Measurements from ENCODE around the gene TET1. TPM values are rescaled to one million over a fixed set of nuclear protein-coding genes. Genes with fewer than 3 reads are reported as not detected.

Gene TET1
- total and polyA plus RNA-seq, 2 of the 13 experiments (the other 11 are each of a cell fraction or from before 2014, with no cell fraction given): 6.9 to 7.3 TPM

DNA sequence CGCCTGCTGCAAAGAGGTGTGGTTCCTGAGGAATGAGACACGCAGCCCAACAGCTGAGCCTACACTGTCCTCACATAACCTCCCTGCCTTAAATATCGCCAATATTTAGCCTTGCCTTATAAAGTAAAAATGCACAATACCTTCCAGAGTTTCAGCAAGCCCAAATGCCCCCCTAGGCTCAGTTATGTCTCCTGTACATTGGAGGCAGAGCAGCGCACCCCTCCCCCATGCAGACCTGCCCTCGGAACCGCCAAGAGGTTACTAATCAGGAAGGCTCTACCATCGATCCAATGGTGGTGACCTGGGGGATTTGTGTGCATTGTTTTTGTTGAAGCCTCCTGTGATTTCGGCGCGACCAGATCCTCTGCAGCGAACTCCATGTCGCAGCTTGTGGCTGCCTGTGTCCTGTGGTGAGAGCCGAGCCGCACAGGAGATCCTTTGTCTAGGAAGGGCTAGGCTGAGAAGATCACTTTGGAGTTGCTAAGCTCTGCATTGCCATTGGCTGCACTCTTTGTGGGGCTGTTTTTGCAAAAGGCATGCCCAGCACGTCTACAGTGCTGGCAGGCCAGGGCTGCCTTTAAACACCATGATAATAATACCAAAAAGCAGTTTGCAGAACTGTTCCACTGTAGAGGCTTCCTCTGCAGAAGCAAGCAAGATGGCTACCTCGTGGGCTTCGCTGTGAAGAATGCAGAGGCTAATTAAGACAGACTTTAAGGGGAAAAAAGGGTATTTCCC is 40.1 kb downstream of the TET1 start (continued):
- TF ChIP-seq SNRNP70 (IDR thresholded peaks at IDR 0.05; ENCODE audit: low read depth, low read length) (no peak), RXRB (CRISPR knock-in tag; IDR thresholded peaks at IDR 0.05; ENCODE audit: borderline replicate concordance) (peak; percentile 85), NFIC (IDR thresholded peaks at IDR 0.05; ENCODE audit: low read length) (0 out of 2 replicates have a peak, but pooled peaks have one; percentile 16), ZNF878 (CRISPR knock-in tag; IDR thresholded peaks at IDR 0.05) (peak; percentile 54; the same call in 1 of the 2 replicates), SNAPC2 (CRISPR knock-in tag; IDR thresholded peaks at IDR 0.05) (0 out of 2 replicates have a peak, but pooled peaks have one; percentile 56), SIN3B (IDR thresholded peaks at IDR 0.05; ENCODE audit: low read length) (0 out of 2 replicates have a peak, but pooled peaks have one; percentile 32), EED (CRISPR knock-in tag; IDR thresholded peaks at IDR 0.05) (no peak), YEATS4 (CRISPR knock-in tag; IDR thresholded peaks at IDR 0.05; ENCODE audit: borderline replicate concordance) (peak; percentile 82), SPEN (CRISPR knock-in tag; IDR thresholded peaks at IDR 0.05; ENCODE audit: low read depth) (peak; percentile 65; the same call in 1 of the 2 replicates), SOX6 (IDR thresholded peaks at IDR 0.05) (no peak), SOX6 (CRISPR knock-in tag; IDR thresholded peaks at IDR 0.05) (peak; percentile 89), KDM4B (CRISPR knock-in tag; IDR thresholded peaks at IDR 0.05) (peak; percentile 79; the same call in 1 of the 2 replicates), ZC3H4 (CRISPR knock-in tag; IDR thresholded peaks at IDR 0.05; ENCODE audit: borderline replicate concordance) (no peak), ARHGAP35 (CRISPR knock-in tag; IDR thresholded peaks at IDR 0.05; ENCODE audit: borderline replicate concordance) (no peak), SYNCRIP (IDR thresholded peaks at IDR 0.05; ENCODE audit: insufficient read depth, low read depth, low read length) (no peak), PCBP2 (optimal IDR thresholded peaks at IDR 0.05; ENCODE audit: low read depth, low read length, poor library complexity, severe bottlenecking) (no peak), ZNF430 (CRISPR knock-in tag; IDR thresholded peaks at IDR 0.05) (peak; percentile 44; the same call in 1 of the 2 replicates), ELF1 (CRISPR knock-in tag; IDR thresholded peaks at IDR 0.05) (peak; percentile 64), SIN3A (IDR thresholded peaks at IDR 0.05; ENCODE audit: borderline replicate concordance, low read depth, low read length) (peak; percentile 56; the same call in 1 of the 2 replicates), CAMTA2 (CRISPR knock-in tag; IDR thresholded peaks at IDR 0.05; ENCODE audit: borderline replicate concordance) (no peak), DPF2 (CRISPR knock-in tag; IDR thresholded peaks at IDR 0.05; ENCODE audit: borderline replicate concordance, low read depth) (peak; percentile 31; the same call in 1 of the 2 replicates), ZNF766 (CRISPR knock-in tag; IDR thresholded peaks at IDR 0.05; ENCODE audit: borderline replicate concordance) (no peak), ZNF672 (CRISPR knock-in tag; IDR thresholded peaks at IDR 0.05) (no peak), ZNF282 (IDR thresholded peaks at IDR 0.05; ENCODE audit: partially characterized antibody) (no peak), REPIN1 (CRISPR knock-in tag; IDR thresholded peaks at IDR 0.05; ENCODE audit: borderline replicate concordance, low read depth) (peak; percentile 92), ZSCAN21 (CRISPR knock-in tag; IDR thresholded peaks at IDR 0.05; ENCODE audit: borderline replicate concordance) (no peak), CREM (IDR thresholded peaks at IDR 0.05) (peak; percentile 13; the same call in 1 of the 2 replicates), CREM (CRISPR knock-in tag; IDR thresholded peaks at IDR 0.05) (no peak)
- TF ChIP-seq, protein P1, sequence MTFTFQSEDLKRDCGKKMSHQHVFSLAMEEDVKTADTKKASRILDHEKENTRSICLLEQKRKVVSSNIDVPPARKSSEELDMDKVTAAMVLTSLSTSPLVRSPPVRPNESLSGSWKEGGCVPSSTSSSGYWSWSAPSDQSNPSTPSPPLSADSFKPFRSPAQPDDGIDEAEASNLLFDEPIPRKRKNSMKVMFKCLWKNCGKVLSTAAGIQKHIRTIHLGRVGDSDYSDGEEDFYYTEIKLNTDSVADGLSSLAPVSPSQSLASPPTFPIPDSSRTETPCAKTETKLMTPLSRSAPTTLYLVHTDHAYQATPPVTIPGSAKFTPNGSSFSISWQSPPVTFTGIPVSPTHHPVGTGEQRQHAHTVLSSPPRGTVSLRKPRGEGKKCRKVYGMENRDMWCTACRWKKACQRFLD (CRISPR knock-in tag; IDR thresholded peaks at IDR 0.05; ENCODE audit: borderline replicate concordance): peak; percentile 34; the same call in 1 of the 2 replicates
- TF ChIP-seq, protein P2, sequence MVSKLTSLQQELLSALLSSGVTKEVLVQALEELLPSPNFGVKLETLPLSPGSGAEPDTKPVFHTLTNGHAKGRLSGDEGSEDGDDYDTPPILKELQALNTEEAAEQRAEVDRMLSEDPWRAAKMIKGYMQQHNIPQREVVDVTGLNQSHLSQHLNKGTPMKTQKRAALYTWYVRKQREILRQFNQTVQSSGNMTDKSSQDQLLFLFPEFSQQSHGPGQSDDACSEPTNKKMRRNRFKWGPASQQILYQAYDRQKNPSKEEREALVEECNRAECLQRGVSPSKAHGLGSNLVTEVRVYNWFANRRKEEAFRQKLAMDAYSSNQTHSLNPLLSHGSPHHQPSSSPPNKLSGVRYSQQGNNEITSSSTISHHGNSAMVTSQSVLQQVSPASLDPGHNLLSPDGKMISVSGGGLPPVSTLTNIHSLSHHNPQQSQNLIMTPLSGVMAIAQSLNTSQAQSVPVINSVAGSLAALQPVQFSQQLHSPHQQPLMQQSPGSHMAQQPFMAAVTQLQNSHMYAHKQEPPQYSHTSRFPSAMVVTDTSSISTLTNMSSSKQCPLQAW (CRISPR knock-in tag; IDR thresholded peaks at IDR 0.05): no peak

Measured in HepG2 (cell line).